AG04449 (cell line): Measurements from ENCODE around the gene FCN1.

Experiments used
- CTCF ChIA-PET: fragments of 350-600 bp; formaldehyde crosslinking; extraction: SDS; loops from one replicate; lab custom pipeline; 2021; ENCODE audit warnings: antibody characterized with exemption; lab: Yijun Ruan, JAX
- POLR2A ChIA-PET: fragments of 400-600, 350-600 bp; formaldehyde crosslinking; extraction: SDS; loops from one replicate; lab custom pipeline; 2020; ENCODE audit warnings: antibody characterized with exemption, inconsistent platforms; lab: Yijun Ruan, JAX
- DNase-seq: peaks from one replicate; pipeline ENCODE4 v3.0.0-alpha.2; 2010; ENCODE audit warnings: low read depth, low spot score
- H3K4me3 ChIP-seq: 2 replicates; pipeline ENCODE4 v1.5.1; 2011; ENCODE audit warnings: low read depth, mild to moderate bottlenecking, control low read depth, low read length
- CTCF ChIP-seq: IDR thresholded peaks from one replicate; pipeline ENCODE4 v1.5.1; 2011; ENCODE audit warnings: mild to moderate bottlenecking, moderate library complexity, low read length, control low read depth, inconsistent platforms; ENCODE audit not compliant: insufficient read depth; ENCODE audit errors: missing control alignments

FCN1 gene

GRCh38 chr9:134886413-134886913 lies 31.2 kb downstream of the FCN1 start:
- ChIA-PET POLR2A (no interaction called here), CTCF (no interaction called here)
- no peak overlapping the region for H3K4me3 ChIP-seq
- no peak for DNase-seq
- TF ChIP-seq CTCF: no peak

GRCh38 chr9:134885679-134886412 lies 31.9 kb downstream of the FCN1 start:
- CTCF ChIA-PET: no interaction called here
- TF ChIP-seq CTCF: no peak
- no peak overlapping the region for H3K4me3 ChIP-seq
- no peak for DNase-seq
- POLR2A ChIA-PET: no interaction called here

- TF ChIP-seq CTCF: no peak
- no peak overlapping the region for H3K4me3 ChIP-seq
- CTCF ChIA-PET: no interaction called here
- POLR2A ChIA-PET: no interaction called here
- no peak for DNase-seq
Observed at GRCh38 chr9:134885001-134885678, 32.6 kb downstream of the FCN1 start.

- DNase-seq: no peak
- CTCF ChIA-PET: no interaction called here
- no peak overlapping the region for H3K4me3 ChIP-seq
- TF ChIP-seq CTCF: no peak
- POLR2A ChIA-PET: no interaction called here
Observed at GRCh38 chr9:134884492-134884891, 33.2 kb downstream of the FCN1 start.

GRCh38 chr9:134883040-134883782 lies 34.5 kb downstream of the FCN1 start:
- CTCF ChIA-PET: no interaction called here
- H3K4me3 ChIP-seq: no peak overlapping the region
- POLR2A ChIA-PET: no interaction called here

More at GRCh38 chr9:134883040-134883782, 34.5 kb downstream of the FCN1 start:
- no peak for TF ChIP-seq CTCF
- DNase-seq: no peak
